ENCODE data around the gene CTAGE9.
"Not testable (repeated sequence)": the region's sequence is repeated elsewhere in the genome, so short reads cannot be mapped to it uniquely, and the experiment has no call there.

CTAGE9 gene

DNA sequence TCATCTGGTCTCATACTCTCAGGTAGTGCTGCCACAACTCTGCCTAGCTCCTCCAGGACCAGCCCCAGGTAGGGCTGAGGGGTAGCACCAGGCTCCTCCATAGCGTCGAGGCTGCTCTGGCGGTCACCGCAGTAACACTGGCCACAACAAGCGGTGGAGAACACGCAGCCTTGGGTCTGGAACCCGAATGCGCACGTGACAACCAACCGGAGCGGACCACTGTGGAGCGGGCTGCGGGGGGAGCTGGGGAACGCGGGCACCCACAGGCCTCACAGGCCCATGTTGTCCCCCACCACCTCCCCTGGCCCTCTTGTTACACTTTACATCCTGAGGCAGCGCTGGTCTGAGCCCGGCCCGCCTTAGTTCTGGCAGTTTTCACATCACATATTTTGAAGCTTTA, at the start of gene CTAGE9:
Gene CTAGE9 (minus strand): TSS at position 101 of the 400 bp plus-strand sequence. CDS start 0 bp downstream, at position 101.
- DNase-seq (ENCODE audit: low read depth, low spot score), result not testable (repeated sequence)

- peak; percentile 10 for DNase-seq (ENCODE audit: low read depth, low spot score)
These were observed 48.1 kb upstream of the CTAGE9 start for GRCh38 chr6:131758920-131759319.

GRCh38 chr6:131756039-131756438, 45.2 kb upstream of the CTAGE9 start:
- no peak for DNase-seq (ENCODE audit: low read depth, low spot score)

DNA sequence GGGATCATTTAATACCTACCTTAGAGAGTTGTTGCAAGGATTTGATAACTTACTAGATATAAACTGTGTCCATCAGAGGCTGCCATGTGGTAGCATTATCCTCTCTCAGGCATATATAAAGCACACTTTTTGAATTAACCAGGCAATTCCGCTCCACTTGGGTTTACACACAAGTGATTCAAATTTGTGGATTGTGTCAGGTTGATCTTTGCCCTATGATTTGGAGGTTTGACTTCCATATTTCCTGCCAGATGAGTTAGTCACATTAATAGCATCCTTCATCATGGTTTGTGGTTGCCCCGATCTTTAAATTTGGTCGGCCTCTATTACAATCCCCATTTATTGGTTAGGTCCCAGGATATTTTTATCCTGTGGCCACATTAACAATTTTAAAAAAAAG, 44.8 kb upstream of the CTAGE9 start:
- peak; percentile 35 for DNase-seq (ENCODE audit: low read depth, low spot score)

- peak; percentile 41 for DNase-seq (ENCODE audit: low read depth, low spot score)
These were observed 44.1 kb upstream of the CTAGE9 start for GRCh38 chr6:131754715-131755567.

GRCh38 chr6:131754088-131754487, 43.3 kb upstream of the CTAGE9 start:
- no peak for DNase-seq (ENCODE audit: low read depth, low spot score)

DNA sequence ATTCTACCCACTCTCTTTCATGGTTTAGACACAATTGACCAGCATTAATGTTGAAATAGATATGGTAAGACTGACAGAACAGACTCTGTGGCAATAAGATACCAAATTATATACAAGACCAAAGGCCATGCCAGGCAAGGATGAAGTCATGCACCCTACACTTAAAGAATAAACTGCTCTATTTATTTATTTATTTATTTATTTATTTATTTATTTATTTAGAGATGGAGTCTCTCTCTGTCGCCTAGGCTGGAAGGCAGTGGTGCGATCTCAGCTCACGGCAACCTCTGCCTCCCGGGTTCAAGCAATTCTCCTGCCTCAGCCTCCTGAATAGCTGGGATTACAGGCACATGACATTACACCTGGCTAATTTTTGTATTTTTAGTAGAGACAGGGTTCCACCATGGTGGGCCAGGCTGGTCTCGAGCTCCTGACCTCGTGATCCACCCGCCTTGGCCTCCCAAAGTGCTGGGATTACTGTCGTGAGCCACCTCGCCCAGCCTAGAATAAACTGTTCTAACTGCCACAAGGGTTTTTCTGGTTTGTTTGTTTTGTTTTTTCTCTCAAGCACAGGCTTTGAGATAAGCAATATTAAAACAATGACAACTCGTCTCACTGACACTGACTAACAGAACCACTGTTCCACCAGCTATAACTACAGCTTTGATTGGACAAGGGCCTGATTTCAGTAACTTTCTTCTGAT, 40.3 kb upstream of the CTAGE9 start:
- DNase-seq (ENCODE audit: low read depth, low spot score), result not testable (repeated sequence)

- no peak for DNase-seq (ENCODE audit: low read depth, low spot score)
These were observed 38.2 kb upstream of the CTAGE9 start for GRCh38 chr6:131749023-131749422.

DNA sequence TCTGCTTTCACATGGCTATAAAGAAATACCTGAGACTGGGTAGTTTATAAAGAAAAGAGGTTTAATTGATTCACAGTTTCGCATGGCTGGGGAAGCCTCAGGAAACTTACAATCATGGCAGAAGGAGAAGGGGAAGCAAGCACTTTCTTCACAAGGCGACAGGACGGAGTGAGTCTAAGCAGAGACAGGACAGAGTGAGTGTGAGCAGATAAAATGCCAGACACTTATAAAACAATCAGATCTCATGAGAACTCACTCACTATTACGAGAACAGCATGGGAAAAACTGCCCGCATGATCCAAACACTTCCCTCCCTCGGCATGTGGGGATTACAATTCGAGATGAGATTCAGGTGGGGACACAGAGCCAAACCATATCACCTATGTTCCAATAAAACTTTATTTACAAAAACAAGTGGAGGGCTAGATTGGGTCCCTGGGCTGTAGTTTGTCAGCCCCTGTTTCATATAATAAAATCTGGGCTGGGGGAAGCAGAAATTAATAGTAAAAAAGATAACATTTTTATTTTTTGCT, 37.1 kb upstream of the CTAGE9 start:
- no peak for DNase-seq (ENCODE audit: low read depth, low spot score)

DNA sequence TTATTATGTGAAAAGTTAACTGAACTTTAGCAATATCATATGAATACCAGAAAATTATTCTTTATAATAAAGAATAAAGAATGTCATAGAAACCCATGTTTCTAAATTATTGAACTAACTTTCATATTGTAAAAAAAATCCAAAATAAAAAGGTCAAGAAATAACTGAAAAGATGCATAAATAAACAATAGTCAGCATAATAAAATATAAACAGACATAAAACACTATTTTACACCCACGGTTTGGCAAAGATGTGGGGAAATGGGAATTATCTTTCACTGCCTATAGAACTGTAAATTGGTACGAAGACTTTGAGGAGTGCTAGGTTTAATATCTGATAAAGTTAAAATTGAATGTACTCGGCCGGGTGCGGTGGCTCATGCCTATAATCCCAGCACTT, 34.7 kb upstream of the CTAGE9 start:
- no peak for DNase-seq (ENCODE audit: low read depth, low spot score)

DNA sequence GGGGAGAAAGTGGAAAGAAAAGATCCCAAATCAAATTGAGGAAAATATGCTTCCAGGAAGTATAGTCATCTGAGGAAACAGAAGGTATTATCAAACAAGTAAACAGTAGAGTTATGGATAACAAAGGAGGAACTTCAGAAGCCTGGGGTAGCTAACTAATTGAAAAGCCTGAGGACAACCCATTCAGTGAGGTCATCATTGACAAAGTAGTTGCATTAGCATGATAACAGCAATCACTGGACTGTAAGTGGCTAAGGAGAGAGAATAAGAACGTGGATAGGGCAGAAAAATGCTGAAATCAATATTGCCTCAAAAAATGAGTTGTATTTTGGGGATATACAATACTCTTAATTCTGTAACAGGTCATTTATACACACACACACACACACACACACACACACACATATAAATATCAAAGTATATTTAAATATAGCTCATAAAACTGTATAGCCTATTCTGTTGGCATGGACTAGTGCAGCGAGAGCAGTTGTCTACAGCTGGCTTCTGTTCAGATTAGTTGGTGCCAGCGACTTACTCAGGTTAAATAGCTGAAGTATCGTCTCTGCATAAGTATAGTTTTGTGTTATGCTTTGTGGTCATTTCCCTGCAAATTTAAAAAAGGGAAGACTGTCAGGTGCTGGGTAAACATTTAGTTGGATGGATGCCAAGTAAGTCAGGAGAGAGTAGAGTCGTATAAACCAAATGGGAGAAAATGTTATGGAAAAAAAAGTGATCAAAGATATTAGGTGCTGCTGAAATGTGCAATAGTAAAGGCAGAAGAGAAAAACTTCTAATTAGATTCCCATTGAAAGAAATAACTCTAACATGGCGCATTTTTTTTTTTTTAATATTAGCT, 33.8 kb upstream of the CTAGE9 start:
- no peak for DNase-seq (ENCODE audit: low read depth, low spot score)

GRCh38 chr6:131741688-131742393, 31.0 kb upstream of the CTAGE9 start:
- DNase-seq (ENCODE audit: low read depth, low spot score), result no peak

DNA sequence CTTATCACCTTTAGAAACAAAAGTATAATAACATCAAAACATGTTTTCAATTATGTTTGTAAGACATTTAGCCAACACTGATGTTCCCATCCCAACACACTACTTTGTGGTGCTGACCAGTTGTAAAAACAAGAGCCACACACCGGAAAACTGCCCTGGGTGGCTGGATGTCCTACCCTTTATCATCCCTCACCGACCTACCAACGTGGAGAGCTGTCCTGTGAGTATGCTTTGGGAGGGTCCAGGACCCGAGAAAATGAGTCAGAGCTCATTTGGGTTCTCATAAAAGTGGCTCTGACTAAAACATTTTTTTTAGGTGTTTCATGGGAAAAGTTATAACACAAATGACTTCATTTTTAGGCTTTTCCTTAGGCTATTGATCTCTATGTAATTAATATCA, 29.3 kb upstream of the CTAGE9 start:
- DNase-seq (ENCODE audit: low read depth, low spot score), result peak; percentile 5

DNA sequence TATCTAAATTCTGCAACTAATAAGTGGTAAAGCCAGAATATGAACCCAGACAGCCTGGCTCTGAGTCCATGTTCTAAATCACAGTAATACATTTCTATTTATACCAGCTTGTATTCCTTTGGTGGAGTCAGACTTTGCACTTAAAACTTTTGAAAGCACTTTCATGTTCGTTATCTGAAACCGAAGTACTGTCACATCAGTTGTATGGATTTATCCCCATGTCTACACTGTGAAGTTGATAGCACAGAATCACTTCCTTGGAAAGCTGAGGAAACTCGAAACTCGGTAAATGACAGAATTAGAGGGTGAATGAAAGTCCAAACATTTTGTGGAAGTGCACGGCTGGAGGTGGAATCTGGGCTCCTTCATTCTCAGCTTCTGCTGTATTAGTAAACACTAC, 28.3 kb upstream of the CTAGE9 start:
- DNase-seq (ENCODE audit: low read depth, low spot score), result no peak

DNA sequence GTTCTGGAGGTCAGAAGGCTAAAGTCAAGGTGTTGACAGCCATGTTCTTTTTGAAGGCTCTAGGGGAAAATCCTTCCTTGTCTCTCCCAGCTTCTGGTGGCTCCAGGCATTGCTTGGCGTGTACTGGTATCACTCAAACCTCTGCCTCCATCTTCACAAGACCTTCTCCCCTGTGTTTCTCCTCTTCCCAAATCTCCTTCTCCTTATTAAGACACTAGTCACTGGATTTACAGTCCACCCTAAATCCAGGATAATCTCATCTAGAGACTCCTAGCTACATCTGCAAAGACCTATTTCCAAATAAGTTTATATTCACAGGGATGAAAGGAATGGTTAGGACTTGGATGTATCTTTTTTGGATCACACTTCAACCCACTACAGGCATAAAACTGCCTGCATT, 26.0 kb upstream of the CTAGE9 start:
- DNase-seq (ENCODE audit: low read depth, low spot score), result no peak

DNA sequence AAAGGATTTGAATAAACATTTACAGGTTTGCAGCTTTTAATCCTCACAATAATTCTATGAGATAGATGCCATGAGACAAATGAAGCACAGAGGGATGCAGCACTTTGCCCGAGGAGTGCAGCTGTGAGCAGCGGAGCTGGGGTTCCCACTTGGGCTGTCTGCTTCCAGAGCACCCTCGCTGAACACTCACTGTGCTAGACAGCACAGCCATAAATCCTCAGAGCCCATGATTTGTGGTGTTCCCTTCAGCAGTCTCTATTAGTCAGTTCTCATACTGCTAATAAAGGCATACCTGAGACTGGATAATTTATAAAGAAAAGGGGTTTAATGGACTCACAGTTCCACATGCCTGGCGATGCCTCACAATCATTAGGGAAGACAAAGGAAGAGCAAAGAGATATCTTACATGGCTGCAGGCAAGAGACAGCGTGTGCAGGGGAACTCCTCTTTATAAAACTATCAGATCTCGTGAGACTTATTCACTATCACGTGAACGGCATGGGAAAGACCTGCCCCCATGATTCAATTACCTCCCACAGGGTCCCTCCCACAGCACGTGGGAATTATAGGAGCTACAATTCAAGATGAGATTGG, 25.3 kb upstream of the CTAGE9 start:
- no peak for DNase-seq (ENCODE audit: low read depth, low spot score)

GRCh38 chr6:131733376-131734016, 22.7 kb upstream of the CTAGE9 start:
- DNase-seq (ENCODE audit: low read depth, low spot score), result peak; percentile 67

- DNase-seq (ENCODE audit: low read depth, low spot score), result no peak
These were observed 20.4 kb upstream of the CTAGE9 start for GRCh38 chr6:131731224-131731623.

- no peak for DNase-seq (ENCODE audit: low read depth, low spot score)
These were observed 19.4 kb upstream of the CTAGE9 start for GRCh38 chr6:131730264-131730663.

DNA sequence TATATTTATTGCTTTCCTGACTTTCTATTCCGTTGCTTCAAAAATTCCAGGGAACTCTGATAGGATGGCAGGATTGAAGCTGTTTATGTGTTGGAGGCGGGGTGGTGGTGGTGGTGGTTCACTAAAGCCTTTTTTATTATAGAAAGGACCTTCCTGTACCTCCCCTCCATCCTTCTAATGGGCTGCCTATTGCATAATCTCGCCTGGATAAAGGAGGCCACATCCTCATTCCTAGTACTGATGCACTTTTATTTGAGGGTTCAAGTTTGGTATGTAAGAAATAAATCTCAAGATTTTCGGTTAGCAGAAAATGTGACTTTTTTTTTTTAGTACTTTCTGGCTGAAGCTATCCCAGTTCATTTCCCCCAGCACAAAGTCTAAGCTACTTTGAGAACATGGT, 18.7 kb upstream of the CTAGE9 start:
- no peak for DNase-seq (ENCODE audit: low read depth, low spot score)
